HG02970 (cell line): Measurements from ENCODE around the gene CRYBA4.

Source experiments
- ATAC-seq: cut with Tn5 transposase; IDR thresholded peaks from one replicate; pipeline ENCODE4 v1.9.1; 2021; ENCODE audit warnings: mild to moderate bottlenecking, moderate library complexity, moderate number of reproducible peaks; ENCODE audit not compliant: unreplicated experiment, low FRiP score

The CRYBA4 gene

GRCh38 chr22:26620197-26620596 is 1.6 kb upstream of the CRYBA4 start:
- ATAC-seq = no peak

GRCh38 chr22:26623984-26624383 is 2.2 kb downstream of the CRYBA4 start:
- ATAC-seq = no peak

GRCh38 chr22:26624803-26625202 is 3.0 kb downstream of the CRYBA4 start:
- ATAC-seq = no peak

GRCh38 chr22:26629988-26630761 is 8.4 kb downstream of the CRYBA4 start:
- ATAC-seq = no peak

- ATAC-seq = no peak
These were observed 9.5 kb downstream of the CRYBA4 start for GRCh38 chr22:26631282-26631681.

- ATAC-seq = no peak
These were observed 10.8 kb downstream of the CRYBA4 start for GRCh38 chr22:26632422-26633155.

GRCh38 chr22:26634189-26634588 is 12.4 kb downstream of the CRYBA4 start:
- no peak for ATAC-seq

- no peak for ATAC-seq
These were observed 13.4 kb downstream of the CRYBA4 start for GRCh38 chr22:26635117-26635516.

GRCh38 chr22:26636296-26636695 is 14.5 kb downstream of the CRYBA4 start:
- no peak for ATAC-seq

GRCh38 chr22:26642465-26643417 is 21.0 kb downstream of the CRYBA4 start:
- no peak for ATAC-seq

GRCh38 chr22:26643418-26644100 is 21.8 kb downstream of the CRYBA4 start:
- no peak for ATAC-seq

GRCh38 chr22:26646158-26646557 is 24.4 kb downstream of the CRYBA4 start:
- no peak for ATAC-seq

- ATAC-seq = no peak
These were observed 26.3 kb downstream of the CRYBA4 start for GRCh38 chr22:26648011-26648497.

- ATAC-seq = no peak
These were observed 27.0 kb downstream of the CRYBA4 start for GRCh38 chr22:26648528-26649388.

GRCh38 chr22:26650722-26651421 is 29.1 kb downstream of the CRYBA4 start:
- no peak for ATAC-seq

GRCh38 chr22:26651815-26652214 is 30.1 kb downstream of the CRYBA4 start:
- no peak for ATAC-seq

GRCh38 chr22:26656891-26657851 is 35.4 kb downstream of the CRYBA4 start, which contains the start of gene MIAT:
TSS of gene MIAT (plus strand) at chr22:26657588.
- ATAC-seq = no peak
